ENCODE measurements around the gene TNS3.

Gene TNS3

GRCh38 chr7:47523401-47523800 lies 58.5 kb downstream of the TNS3 start:
- no peak for ATAC-seq (replicated peaks; ENCODE audit: extremely low read depth, poor library complexity, severe bottlenecking)

GRCh38 chr7:47521816-47522561 lies 59.9 kb downstream of the TNS3 start:
- no peaks in the 10 kb centered on the region for H3K9me3 Mint-ChIP-seq
- no peaks in the 10 kb centered on the region for H3K27me3 Mint-ChIP-seq
- no peak overlapping the region for H3K4me3 Mint-ChIP-seq
- no peak overlapping the region for H3K27ac Mint-ChIP-seq (ENCODE audit: low read depth)
- ATAC-seq (replicated peaks; ENCODE audit: extremely low read depth, poor library complexity, severe bottlenecking) (no peak), DNase-seq (ENCODE audit: low spot score in 2 of 2) (no peak)
- H3K36me3 Mint-ChIP-seq (ENCODE audit: insufficient read depth), result no peaks in the 10 kb centered on the region
- H3K4me1 Mint-ChIP-seq, result no peaks in the 10 kb centered on the region

More at GRCh38 chr7:47523401-47523800, 58.5 kb downstream of the TNS3 start:
- no peak for DNase-seq (ENCODE audit: low spot score in 2 of 2)
- Mint-ChIP-seq H3K9me3 (no peaks in the 10 kb centered on the region), H3K27ac (ENCODE audit: low read depth) (no peak overlapping the region), H3K27me3 (no peaks in the 10 kb centered on the region), H3K4me1 (no peaks in the 10 kb centered on the region), H3K4me3 (no peak overlapping the region), H3K36me3 (ENCODE audit: insufficient read depth) (no peaks in the 10 kb centered on the region)

- no peak for DNase-seq (ENCODE audit: low spot score in 2 of 2)
- Mint-ChIP-seq H3K36me3 (ENCODE audit: insufficient read depth) (no peaks in the 10 kb centered on the region), H3K4me1 (no peaks in the 10 kb centered on the region), H3K27ac (ENCODE audit: low read depth) (no peak overlapping the region), H3K27me3 (no peaks in the 10 kb centered on the region), H3K9me3 (no peaks in the 10 kb centered on the region), H3K4me3 (no peak overlapping the region)
- no peak for ATAC-seq (replicated peaks; ENCODE audit: extremely low read depth, poor library complexity, severe bottlenecking)
Measured at GRCh38 chr7:47521011-47521795, 60.7 kb downstream of the TNS3 start.

- Mint-ChIP-seq H3K4me3 (no peak overlapping the region), H3K4me1 (no peaks in the 10 kb centered on the region), H3K27ac (ENCODE audit: low read depth) (no peak overlapping the region), H3K27me3 (no peaks in the 10 kb centered on the region), H3K9me3 (no peaks in the 10 kb centered on the region), H3K36me3 (ENCODE audit: insufficient read depth) (no peaks in the 10 kb centered on the region)
- ATAC-seq (replicated peaks; ENCODE audit: extremely low read depth, poor library complexity, severe bottlenecking) (no peak), DNase-seq (ENCODE audit: low spot score in 2 of 2) (no peak)
Measured at GRCh38 chr7:47520406-47520805, 61.5 kb downstream of the TNS3 start.

GRCh38 chr7:47518827-47519226 lies 63.1 kb downstream of the TNS3 start:
- no peak for ATAC-seq (replicated peaks; ENCODE audit: extremely low read depth, poor library complexity, severe bottlenecking)
- DNase-seq (ENCODE audit: low spot score in 2 of 2), result no peak
- H3K27ac Mint-ChIP-seq (ENCODE audit: low read depth), result no peak overlapping the region
- H3K27me3 Mint-ChIP-seq, result no peaks in the 10 kb centered on the region
- no peaks in the 10 kb centered on the region for H3K9me3 Mint-ChIP-seq
- H3K4me1 Mint-ChIP-seq, result no peaks in the 10 kb centered on the region
- H3K36me3 Mint-ChIP-seq (ENCODE audit: insufficient read depth), result no peaks in the 10 kb centered on the region
- H3K4me3 Mint-ChIP-seq, result no peak overlapping the region

GRCh38 chr7:47517821-47518480 lies 64.0 kb downstream of the TNS3 start:
- Mint-ChIP-seq H3K4me3 (no peak overlapping the region), H3K27me3 (no peaks in the 10 kb centered on the region), H3K4me1 (no peaks in the 10 kb centered on the region), H3K27ac (ENCODE audit: low read depth) (no peak overlapping the region), H3K9me3 (no peaks in the 10 kb centered on the region), H3K36me3 (ENCODE audit: insufficient read depth) (no peaks in the 10 kb centered on the region)
- no peak for DNase-seq (ENCODE audit: low spot score in 2 of 2)
- no peak for ATAC-seq (replicated peaks; ENCODE audit: extremely low read depth, poor library complexity, severe bottlenecking)

GRCh38 chr7:47516985-47517600 lies 64.8 kb downstream of the TNS3 start:
- Mint-ChIP-seq H3K27ac (ENCODE audit: low read depth) (no peak overlapping the region), H3K36me3 (ENCODE audit: insufficient read depth) (no peaks in the 10 kb centered on the region), H3K27me3 (no peaks in the 10 kb centered on the region), H3K9me3 (no peaks in the 10 kb centered on the region), H3K4me3 (no peak overlapping the region), H3K4me1 (no peaks in the 10 kb centered on the region)
- ATAC-seq (replicated peaks; ENCODE audit: extremely low read depth, poor library complexity, severe bottlenecking), result no peak
- DNase-seq (ENCODE audit: low spot score in 2 of 2), result no peak

GRCh38 chr7:47516386-47516785 lies 65.5 kb downstream of the TNS3 start:
- ATAC-seq (replicated peaks; ENCODE audit: extremely low read depth, poor library complexity, severe bottlenecking) (no peak), DNase-seq (ENCODE audit: low spot score in 2 of 2) (no peak)
- Mint-ChIP-seq H3K36me3 (ENCODE audit: insufficient read depth) (no peaks in the 10 kb centered on the region), H3K9me3 (no peaks in the 10 kb centered on the region), H3K4me3 (no peak overlapping the region), H3K27me3 (no peaks in the 10 kb centered on the region), H3K4me1 (no peaks in the 10 kb centered on the region), H3K27ac (ENCODE audit: low read depth) (no peak overlapping the region)

- no peaks in the 10 kb centered on the region for H3K27me3 Mint-ChIP-seq
- H3K27ac Mint-ChIP-seq (ENCODE audit: low read depth), result no peak overlapping the region
- no peaks in the 10 kb centered on the region for H3K9me3 Mint-ChIP-seq
- no peaks in the 10 kb centered on the region for H3K4me1 Mint-ChIP-seq
- no peak for DNase-seq (ENCODE audit: low spot score in 2 of 2)
- H3K36me3 Mint-ChIP-seq (ENCODE audit: insufficient read depth), result no peaks in the 10 kb centered on the region
- no peak for ATAC-seq (replicated peaks; ENCODE audit: extremely low read depth, poor library complexity, severe bottlenecking)
- H3K4me3 Mint-ChIP-seq, result no peak overlapping the region
Measured at GRCh38 chr7:47515305-47515834, 66.5 kb downstream of the TNS3 start.

- Mint-ChIP-seq H3K27ac (ENCODE audit: low read depth) (no peak overlapping the region), H3K4me1 (no peaks in the 10 kb centered on the region), H3K27me3 (no peaks in the 10 kb centered on the region), H3K4me3 (no peak overlapping the region), H3K9me3 (no peaks in the 10 kb centered on the region), H3K36me3 (ENCODE audit: insufficient read depth) (no peaks in the 10 kb centered on the region)
- no peak for DNase-seq (ENCODE audit: low spot score in 2 of 2)
- ATAC-seq (replicated peaks; ENCODE audit: extremely low read depth, poor library complexity, severe bottlenecking), result no peak
Measured at GRCh38 chr7:47514818-47515217, 67.1 kb downstream of the TNS3 start.

- Mint-ChIP-seq H3K4me3 (no peak overlapping the region), H3K27ac (ENCODE audit: low read depth) (no peak overlapping the region), H3K4me1 (no peaks in the 10 kb centered on the region), H3K36me3 (ENCODE audit: insufficient read depth) (no peaks in the 10 kb centered on the region), H3K27me3 (no peaks in the 10 kb centered on the region), H3K9me3 (no peaks in the 10 kb centered on the region)
- DNase-seq (ENCODE audit: low spot score in 2 of 2) (no peak), ATAC-seq (replicated peaks; ENCODE audit: extremely low read depth, poor library complexity, severe bottlenecking) (no peak)
Measured at GRCh38 chr7:47514367-47514766, 67.5 kb downstream of the TNS3 start.

- no peak for ATAC-seq (replicated peaks; ENCODE audit: extremely low read depth, poor library complexity, severe bottlenecking)
- no peaks in the 10 kb centered on the region for H3K27me3 Mint-ChIP-seq
- no peak overlapping the region for H3K4me3 Mint-ChIP-seq
- no peaks in the 10 kb centered on the region for H3K4me1 Mint-ChIP-seq
- no peak overlapping the region for H3K27ac Mint-ChIP-seq (ENCODE audit: low read depth)
- no peaks in the 10 kb centered on the region for H3K36me3 Mint-ChIP-seq (ENCODE audit: insufficient read depth)
- no peak for DNase-seq (ENCODE audit: low spot score in 2 of 2)
- no peaks in the 10 kb centered on the region for H3K9me3 Mint-ChIP-seq
Measured at GRCh38 chr7:47513741-47514241, 68.1 kb downstream of the TNS3 start.

Measured in central memory CD8-positive, alpha-beta T cell (primary cell).